HG02973 (cell line): ENCODE data around the gene GLG1.
A peak's percentile ranks its signal among the peaks of the same experiment; 100 is the strongest.
"Not testable (repeated sequence)": the region's sequence is repeated elsewhere in the genome, so short reads cannot be mapped to it uniquely, and the experiment has no call there.

Experiments
- ATAC-seq: cut with Tn5 transposase; IDR thresholded peaks from one replicate; pipeline ENCODE4 v1.9.1; 2021; ENCODE audit warnings: moderate library complexity; ENCODE audit not compliant: unreplicated experiment

Gene GLG1

DNA sequence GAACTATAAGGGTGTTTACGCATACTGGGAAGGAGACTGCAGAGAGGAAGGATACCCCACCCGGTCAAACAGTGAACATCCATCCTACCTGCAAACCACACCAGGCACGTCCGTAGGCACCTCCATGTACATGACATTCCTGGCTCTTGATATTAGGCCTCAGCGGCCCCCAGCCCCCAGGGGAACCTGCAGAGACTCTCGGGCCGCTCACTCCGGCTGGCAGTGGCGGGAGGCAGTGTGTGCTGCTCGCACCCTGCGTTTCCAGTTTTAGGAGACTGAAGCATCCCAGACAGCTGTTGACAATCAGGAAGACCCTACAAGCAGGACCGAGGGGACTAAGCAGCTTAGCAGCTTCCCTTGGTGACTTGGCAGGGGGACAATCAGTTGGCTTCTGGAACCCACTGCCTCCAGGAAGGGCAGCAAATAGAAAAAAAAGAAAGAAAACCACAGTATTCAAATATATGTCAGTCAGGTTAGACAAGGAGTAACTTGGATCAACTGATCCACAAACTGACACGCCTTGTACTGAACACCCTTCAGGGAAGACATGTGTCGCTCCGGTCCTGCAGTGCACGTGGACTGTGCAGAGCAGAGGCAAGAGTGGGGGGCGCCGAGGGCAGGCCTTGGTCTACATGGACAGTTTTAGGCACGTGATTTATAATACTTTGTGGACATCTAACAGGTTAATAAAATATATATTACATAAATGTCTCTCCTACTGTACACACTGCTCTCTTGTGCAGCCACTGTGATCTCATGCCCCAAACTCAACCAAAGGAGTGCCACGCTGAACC, 155.8 kb downstream of the GLG1 start:
- ATAC-seq, result no peak

DNA sequence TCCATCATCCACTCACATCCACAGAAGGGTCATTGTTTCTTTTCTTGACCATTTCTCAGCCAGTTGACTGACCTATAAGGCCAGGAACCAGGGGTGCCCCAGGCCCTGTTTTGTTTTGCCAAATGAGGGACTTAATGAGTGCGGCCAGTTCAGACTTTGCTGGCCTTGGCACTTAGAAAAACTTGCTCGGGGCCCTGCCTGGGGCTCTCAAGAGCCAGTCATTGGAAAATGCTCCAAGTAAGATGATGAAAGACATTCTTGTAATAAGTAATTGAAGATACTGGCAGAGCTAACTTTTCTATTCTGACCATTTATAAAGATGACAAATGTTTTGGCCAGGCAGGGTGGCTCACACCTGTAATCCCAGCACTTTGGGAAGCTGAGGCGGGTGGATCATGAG, 156.7 kb downstream of the GLG1 start:
- ATAC-seq, result no peak

DNA sequence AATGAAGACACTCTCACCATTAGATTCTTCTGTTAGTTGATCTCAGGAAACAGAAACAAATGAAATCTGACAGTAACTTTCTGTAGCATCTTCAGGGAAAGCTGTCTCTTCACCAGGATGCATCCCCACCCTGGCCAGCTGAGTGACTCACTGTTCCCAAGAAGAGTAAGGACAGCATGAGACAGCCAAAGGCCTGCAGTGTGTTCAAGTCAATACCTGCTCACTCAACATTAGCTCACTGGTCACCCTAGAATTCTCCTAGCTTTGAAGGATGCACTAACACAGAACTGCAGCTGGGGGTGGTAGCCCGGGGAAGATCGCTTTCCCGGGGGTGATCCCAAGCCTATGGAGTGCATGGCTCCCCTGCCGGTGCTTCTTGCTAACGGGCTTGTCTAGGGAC, 157.4 kb downstream of the GLG1 start:
- no peak for ATAC-seq

DNA sequence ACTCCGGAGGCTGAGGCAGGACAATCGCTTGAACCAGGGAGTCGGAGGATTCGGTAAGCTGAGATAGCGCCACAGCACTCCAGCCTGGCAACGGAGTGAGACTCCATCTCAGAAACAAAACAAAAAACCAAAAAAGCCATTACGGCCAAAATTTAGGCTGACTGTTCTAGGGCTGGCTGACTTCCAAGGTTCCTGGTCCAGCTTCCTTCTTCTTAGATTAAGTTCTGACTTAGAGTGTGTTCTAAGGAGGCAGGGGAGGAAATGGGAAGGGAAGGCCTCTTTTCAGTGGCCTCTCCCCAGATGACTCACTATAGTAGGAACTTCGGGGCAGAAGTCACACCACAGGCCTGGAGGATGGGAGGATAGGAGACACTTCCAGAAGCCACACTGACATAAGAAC, 157.9 kb downstream of the GLG1 start:
- no peak for ATAC-seq

DNA sequence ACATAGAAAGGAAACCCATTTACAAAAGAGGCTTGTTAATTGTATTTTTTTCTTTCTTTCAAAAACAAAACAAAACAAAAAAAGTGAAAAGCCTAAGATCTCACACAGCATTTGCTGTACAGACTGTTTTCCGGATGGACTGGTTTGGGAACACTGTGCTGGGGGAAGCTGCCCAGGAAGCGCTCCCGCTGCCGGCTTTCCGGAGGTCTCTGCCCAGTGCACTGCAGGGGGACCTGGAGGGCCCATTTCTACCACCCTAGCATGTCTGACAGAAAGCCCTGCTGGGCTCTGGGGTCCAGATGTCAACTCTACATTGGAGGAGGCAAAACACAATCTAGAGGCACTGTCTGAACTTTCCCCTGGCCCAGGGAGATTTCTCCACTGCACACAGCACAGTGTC, 159.3 kb downstream of the GLG1 start:
- ATAC-seq, result no peak

DNA sequence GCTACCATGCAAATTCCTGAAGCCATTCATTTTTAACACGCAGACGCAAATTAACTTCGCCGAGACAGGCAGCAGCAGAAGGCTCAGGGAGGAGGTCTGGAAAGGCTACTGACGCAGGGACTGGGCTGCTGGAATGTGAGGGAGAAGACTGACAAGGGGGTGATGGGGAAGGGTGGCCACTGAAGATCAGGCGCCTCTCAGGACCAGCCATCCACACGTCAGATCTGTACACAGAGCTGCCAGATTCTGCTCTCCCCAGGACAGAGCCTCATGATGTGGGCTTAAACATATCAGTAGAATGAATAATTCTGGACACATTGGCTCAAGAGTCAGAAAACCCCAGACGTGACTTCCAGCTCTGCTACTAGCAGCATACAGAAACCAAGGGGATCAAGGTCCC, 160.0 kb downstream of the GLG1 start:
- ATAC-seq, result no peak

DNA sequence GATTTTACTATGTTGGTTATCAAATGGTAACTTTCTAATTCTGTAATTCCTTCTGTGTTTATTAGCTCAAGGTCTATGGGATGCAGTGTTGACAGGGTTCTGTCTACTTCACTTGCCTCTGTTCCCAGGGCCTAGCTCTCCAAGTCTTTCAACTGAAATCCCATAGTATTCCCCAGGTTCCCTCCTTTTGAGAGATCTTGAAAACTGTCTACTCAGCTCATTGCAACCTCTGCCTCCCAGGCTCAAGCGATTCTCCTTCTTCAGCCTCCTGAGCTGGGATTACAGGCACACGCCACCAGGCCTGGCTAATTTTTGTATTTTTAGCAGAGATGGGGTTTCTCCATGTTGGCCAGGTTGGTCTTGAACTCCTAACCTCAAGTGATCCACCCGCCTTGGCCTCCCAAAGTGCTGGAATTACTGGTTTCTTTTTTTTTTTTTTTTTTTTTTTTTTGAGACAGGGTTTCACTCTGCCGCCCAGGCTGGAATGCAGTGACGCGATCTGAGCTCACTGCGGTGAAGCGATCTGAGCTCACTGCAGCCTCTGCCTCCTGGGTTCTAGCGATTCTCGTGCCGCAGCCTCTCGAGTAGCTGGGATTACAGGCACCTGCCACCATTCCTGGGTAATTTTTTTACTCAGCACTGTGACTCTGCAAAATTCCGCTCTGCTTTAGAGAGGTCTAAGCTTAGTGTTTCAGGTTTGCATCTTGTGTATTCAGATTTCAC, 163.1 kb downstream of the GLG1 start:
- ATAC-seq, result not testable (repeated sequence)

DNA sequence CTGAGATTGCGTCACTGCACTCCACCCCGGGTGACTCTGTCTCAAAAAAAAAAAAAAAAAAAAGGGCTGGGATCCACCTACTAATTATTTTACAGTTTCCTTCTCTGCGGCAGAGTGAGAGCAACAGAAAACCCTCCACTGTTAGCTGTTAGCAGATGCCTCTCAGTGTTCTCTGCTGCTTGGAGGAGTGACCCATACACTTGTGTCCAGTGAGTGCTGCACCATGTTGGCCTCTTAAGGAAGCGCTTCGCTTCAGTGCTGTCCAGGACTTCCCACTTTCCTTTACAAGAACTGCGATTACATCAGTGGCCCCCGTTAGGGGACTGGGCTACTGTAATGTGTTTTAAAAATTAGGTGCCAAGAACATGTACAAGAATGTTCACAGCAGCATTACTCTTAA, 167.2 kb downstream of the GLG1 start:
- no peak for ATAC-seq

DNA sequence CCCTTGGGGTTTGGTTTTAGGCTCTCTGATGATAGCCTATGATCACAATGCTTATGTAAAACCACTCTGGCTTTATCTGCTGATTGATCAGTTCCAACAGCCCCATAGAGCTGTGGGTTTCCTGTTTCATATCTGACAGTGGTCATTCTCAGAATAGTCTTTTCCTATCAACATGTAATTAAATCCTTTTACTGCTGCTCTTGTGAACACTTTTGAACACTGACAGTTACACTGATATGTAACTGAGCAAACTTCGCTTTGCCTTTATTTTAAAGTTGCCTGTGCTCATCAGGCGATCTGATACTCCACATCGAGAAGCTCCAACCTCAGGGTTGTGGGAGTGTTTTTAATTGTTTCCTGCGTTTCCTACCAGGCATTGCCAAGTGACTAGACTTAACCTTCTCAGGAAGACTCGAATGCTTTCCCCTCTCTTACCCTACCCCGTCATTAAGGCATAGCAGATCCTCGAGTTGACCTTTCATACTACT, 168.4 kb downstream of the GLG1 start:
- no peak for ATAC-seq

DNA sequence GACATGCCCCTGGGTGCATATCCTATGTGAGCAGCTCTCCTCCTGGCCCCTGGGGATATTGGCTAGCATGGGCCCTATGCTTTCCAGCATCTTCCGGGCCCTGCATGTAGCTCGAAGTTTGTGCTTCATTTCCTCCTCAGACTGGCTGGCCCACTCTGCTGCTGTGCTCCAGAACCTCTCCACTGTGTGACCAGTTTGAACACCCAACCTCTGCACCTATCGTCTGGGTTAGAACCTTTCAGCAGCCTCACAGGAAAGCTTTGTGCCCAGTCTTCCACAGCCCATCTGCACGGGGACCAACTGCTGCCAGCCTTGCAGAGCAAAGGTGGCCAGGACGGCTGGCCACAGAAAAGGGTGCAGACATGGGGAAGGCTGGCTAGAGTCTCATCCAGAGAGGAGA, 175.4 kb downstream of the GLG1 start:
- ATAC-seq, result no peak

DNA sequence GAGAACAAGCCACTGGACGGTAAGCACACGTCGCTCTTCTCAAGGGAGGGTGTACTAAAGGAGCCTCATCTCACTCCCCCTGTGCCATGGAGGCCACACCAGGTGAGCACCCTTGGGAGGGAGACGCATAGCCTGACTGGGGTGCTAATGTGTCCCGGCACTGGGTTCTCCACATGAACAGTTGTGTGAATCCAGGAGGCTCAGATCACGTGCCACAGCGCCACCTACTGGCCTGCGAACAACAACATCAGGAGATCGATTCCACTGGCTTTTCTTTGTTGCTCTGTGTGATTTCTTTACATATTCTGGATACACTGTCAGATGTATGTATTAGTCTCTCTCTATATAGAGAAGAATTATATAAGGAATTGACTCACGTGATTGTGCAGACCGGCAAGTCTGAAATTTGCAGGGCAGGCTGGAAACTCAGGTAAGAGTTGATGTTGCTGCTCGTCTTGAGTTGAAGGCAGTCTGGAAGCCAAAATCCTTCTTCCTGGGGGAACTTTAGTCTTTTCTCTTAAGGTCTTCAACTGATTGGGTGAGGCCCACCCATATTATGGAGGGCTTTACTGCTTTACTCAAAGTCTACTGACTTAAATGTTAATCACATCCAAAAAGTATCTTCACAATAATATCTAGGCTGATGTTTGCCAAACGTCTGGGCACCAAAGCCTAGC, 176.7 kb downstream of the GLG1 start:
- peak; percentile 64 for ATAC-seq

DNA sequence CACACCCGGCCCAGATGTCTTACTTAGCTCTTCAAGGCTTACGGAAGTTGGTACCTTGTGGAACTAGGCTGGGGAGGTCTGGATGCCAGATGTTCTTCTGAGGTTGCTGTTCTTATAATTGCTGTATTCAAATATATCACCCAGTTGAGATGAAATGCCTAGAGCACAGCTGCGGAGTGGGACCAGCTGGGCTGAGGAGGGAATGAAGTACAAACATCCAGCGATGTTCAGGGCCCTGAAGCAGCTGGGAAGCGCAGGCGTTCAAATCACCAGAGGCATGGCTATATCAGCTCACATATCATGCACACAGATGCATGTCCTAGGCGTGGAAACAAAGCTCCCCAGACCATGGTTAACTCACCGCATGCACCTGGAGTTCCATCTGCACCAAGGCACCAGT, 178.4 kb downstream of the GLG1 start:
- ATAC-seq, result not testable (repeated sequence)

DNA sequence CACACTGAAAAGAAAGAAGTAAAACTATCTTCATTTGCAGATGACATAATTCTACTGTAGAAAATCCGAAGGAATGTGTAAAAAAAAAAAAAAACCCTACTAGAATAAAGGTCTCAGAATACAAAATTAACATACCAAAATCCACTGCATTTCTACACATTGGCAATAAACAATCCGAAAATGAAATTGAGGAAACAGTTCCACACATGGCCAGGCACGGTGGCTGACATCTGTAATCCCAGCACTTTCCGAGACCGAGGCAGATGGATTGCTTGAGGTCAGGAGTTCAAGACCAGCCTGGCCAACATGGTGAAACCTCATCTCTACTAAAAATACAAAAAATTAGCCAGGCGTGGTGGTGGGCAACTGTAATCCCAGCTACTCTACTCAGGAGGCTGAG, 181.2 kb downstream of the GLG1 start:
- not testable (repeated sequence) for ATAC-seq

DNA sequence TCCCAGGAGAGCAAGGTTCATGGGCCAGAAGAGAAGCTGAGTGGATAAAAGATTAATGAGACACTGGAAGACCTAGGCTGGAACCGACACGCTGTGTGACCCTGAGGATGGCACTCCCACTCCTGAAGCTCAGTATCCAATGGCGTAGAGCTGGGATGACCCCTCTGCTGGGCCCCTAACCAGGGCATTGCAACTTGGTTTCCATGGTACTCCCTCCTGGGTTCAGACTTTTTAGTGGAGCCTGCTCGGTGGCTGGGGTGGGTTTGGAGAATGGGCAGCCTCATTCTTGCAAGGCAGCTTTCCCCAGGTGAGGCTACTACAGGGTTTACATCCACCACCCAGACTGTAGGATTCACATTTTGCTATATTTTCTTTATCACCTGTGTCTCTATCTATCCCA, 183.2 kb downstream of the GLG1 start:
- ATAC-seq, result not testable (repeated sequence)

DNA sequence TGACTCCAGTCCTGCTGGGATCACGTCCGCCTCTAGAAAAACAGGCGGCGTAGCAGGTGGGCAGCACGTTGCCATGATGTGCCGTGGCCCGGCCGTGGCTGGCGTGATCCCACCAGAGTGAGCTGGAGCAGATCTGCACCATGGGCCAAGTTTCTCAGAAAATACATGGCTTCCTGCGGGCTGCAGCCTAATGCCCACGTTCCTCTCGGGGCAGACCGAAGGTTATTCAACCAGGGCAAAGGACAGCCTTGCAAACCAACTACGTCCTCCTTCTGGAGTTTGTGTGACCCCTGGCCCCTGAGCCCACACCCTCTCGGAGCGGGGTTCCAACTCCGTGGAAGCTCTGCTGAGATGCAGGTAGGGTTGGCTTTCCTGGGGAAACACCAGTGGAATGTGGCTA, 184.8 kb downstream of the GLG1 start:
- ATAC-seq, result not testable (repeated sequence)

DNA sequence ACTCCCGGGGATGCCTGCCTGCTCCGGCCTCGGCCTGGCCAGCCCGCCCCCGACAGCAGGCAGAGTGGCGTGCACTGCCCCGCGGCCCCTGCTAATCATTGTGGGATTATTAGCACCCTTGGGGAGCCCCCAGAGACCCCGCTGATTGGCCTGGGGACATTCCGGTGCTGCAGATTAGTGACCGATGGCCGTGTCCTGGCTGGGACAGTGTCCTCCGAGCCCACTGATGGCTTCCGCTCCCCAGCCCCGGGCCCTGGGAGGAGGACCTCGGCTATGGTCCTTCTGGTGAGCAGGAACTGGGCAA, 185.5 kb downstream of the GLG1 start:
- not testable (repeated sequence) for ATAC-seq

DNA sequence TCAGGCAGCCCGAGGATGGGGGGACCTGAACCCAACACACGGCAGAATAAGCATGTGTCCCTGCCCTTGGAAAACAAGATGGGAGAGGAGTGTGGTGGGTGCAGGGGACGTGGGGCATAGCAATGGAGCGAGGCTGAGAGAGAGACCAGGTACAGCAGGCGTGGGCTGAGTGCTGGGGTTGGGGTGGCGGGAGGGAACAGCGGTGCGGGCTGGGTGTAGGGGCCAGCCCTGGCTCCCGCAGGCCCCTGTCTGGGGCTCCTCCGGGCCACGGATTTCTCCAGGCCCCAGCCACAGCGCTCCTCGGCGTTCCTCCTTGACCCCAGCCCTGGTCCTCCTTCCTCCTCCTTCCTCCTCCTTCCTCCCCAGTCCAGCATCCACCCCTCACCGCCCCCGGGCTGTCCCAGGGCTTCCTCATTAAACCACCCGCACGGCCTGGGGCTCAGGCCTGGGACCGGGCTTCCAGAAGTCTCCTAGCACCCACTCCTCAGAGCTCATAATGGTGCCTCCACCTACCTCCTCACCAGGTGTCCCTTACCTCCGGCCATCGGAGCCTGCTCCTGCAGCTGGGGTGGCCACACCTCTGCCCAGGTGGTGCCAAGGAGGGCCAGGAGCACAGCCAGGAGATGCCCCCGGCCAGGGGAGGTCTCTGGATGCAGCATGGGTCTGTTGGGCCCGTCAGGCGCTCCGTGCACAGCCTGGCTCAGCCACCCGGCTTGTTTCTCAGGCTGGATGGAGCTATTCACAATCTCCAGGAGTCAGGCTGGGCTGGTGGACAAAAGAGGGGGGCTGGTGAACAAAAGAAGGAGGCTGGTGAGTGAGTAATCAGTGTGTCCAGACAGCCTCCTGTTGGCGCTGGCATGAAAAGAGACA, 186.1 kb downstream of the GLG1 start, which contains the start of gene CLEC18B:
Gene CLEC18B, minus strand, starts transcription at position 867 of the 870 bp plus-strand sequence. Its CDS starts 208 bp downstream, at position 659.
- ATAC-seq, result not testable (repeated sequence)

DNA sequence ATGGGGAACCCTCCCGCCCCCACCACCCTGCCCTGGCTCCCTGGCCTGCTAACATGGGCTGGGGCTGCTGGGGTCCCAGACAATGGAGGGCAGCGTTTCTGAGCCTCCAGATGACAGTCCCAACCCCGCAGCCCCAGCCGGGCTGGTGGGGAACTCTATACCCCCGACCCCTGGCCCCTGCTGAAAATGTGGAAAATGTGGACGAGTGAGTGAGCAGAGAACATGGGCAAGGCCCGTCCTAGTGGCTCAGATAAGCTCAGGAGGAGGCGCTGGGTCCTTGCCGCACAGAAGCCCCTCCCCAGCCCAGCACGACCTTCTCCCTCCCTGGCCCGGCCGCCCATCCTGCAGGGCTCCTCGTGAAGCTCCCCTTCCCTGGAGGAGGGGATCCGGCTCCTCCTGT, 187.1 kb downstream of the GLG1 start:
- ATAC-seq, result not testable (repeated sequence)

DNA sequence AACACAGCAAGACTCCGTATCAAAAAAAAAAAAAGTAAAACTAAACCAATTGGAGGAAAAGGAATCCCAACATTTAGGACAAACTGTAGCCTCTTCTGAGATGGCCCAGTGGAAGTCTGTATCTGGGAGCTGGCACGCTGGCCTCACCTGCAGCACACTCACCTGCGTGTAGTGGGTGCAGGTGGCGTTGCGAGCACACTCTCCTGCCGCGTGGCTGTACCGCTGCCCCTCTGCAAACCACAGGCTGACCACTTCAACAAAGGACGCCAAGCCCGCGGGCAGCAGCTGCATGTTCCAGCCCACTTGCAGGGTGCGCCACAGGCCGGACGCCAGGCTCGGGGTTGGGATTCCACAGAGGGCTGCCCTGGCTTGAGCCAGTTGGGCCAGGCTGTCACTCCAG, 189.0 kb downstream of the GLG1 start:
- not testable (repeated sequence) for ATAC-seq

DNA sequence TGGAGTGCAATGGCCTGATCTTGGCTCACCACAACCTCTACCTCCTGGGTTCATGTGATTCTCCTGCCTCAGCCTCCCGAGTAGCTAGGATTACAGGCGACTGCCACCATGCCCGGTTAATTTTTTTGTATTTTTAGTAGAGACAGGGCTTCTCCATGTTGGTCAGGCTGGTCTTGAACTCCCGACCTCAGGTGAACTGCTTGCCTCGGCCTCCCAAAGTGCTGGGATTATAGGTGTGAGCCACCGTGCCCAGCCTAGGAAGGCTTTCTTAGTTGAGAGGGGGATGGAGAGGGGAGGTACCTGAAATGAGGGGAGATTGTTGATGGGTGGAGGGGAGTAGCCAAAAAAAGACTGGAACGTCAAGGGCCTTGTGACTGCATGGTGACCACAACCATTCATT, 193.0 kb downstream of the GLG1 start:
- ATAC-seq, result not testable (repeated sequence)

DNA sequence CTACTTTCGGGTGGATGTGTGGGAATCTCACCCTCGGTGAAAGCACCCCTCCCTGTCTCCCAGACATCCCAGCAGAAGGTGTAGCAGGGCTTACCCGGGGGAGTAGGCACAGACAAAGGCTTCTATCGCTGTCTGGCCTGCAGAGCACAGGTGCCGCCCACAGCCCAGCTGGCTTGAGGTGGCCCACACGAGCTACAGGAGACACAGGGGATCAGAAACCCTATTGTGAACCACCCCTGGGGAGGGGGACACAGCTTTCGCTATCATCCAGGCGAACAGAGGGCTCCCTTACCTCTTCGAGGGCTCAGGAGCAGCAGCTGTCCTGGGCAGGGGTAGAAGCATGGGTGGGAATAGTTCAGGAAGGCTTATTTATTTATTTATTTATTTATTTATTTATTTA, 193.4 kb downstream of the GLG1 start:
- ATAC-seq, result not testable (repeated sequence)
